Measurements from ENCODE around the gene HSPA4.
"Not testable (repeated sequence)": the region's sequence is repeated elsewhere in the genome, so short reads cannot be mapped to it uniquely, and the experiment has no call there.

The HSPA4 gene

GRCh38 chr5:133079048-133079447 is 27.2 kb downstream of the HSPA4 start:
- POLR2A ChIA-PET = no interaction called here
- no peak overlapping the region for H3K4me3 ChIP-seq (ENCODE audit: low read depth, low read length)
- no peak for TF ChIP-seq CTCF (IDR thresholded peaks at IDR 0.05; ENCODE audit: insufficient read depth, low read length, missing control alignments)
- CTCF ChIA-PET = no interaction called here
- DNase-seq (ENCODE audit: low read depth, low spot score) = no peak

GRCh38 chr5:133081036-133081435 is 29.2 kb downstream of the HSPA4 start:
- DNase-seq (ENCODE audit: low read depth, low spot score) = no peak
- CTCF ChIA-PET = no interaction called here

GRCh38 chr5:133081703-133082102 is 29.9 kb downstream of the HSPA4 start:
- ChIA-PET CTCF (no interaction called here), POLR2A (no interaction called here)
- no peak for TF ChIP-seq CTCF (IDR thresholded peaks at IDR 0.05; ENCODE audit: insufficient read depth, low read length, missing control alignments)
- no peak for DNase-seq (ENCODE audit: low read depth, low spot score)
- no peak overlapping the region for H3K4me3 ChIP-seq (ENCODE audit: low read depth, low read length)

More at GRCh38 chr5:133081036-133081435, 29.2 kb downstream of the HSPA4 start:
- no peak overlapping the region for H3K4me3 ChIP-seq (ENCODE audit: low read depth, low read length)
- TF ChIP-seq CTCF (IDR thresholded peaks at IDR 0.05; ENCODE audit: insufficient read depth, low read length, missing control alignments) = no peak
- POLR2A ChIA-PET = no interaction called here

GRCh38 chr5:133082128-133082527 is 30.3 kb downstream of the HSPA4 start:
- no peak overlapping the region for H3K4me3 ChIP-seq (ENCODE audit: low read depth, low read length)
- DNase-seq (ENCODE audit: low read depth, low spot score) = no peak
- CTCF ChIA-PET = no interaction called here
- POLR2A ChIA-PET = no interaction called here
- TF ChIP-seq CTCF (IDR thresholded peaks at IDR 0.05; ENCODE audit: insufficient read depth, low read length, missing control alignments) = no peak

GRCh38 chr5:133083901-133084300 is 32.1 kb downstream of the HSPA4 start:
- no peak for TF ChIP-seq CTCF (IDR thresholded peaks at IDR 0.05; ENCODE audit: insufficient read depth, low read length, missing control alignments)
- DNase-seq (ENCODE audit: low read depth, low spot score) = peak; percentile 21
- ChIA-PET CTCF (no interaction called here), POLR2A (no interaction called here)
- no peak overlapping the region for H3K4me3 ChIP-seq (ENCODE audit: low read depth, low read length)

GRCh38 chr5:133085171-133085570 is 33.4 kb downstream of the HSPA4 start:
- H3K4me3 ChIP-seq (ENCODE audit: low read depth, low read length); CTCF ChIA-PET; DNase-seq (ENCODE audit: low read depth, low spot score); POLR2A ChIA-PET: not testable (repeated sequence)

GRCh38 chr5:133086366-133086875 is 34.6 kb downstream of the HSPA4 start:
- TF ChIP-seq CTCF (IDR thresholded peaks at IDR 0.05; ENCODE audit: insufficient read depth, low read length, missing control alignments) = no peak
- DNase-seq (ENCODE audit: low read depth, low spot score) = no peak
- ChIA-PET POLR2A (no interaction called here), CTCF (no interaction called here)
- no peak overlapping the region for H3K4me3 ChIP-seq (ENCODE audit: low read depth, low read length)
